GM12878 (cell line): ENCODE measurements around the gene TPGS2. TPM values are rescaled to one million over a fixed set of nuclear protein-coding genes. Genes with fewer than 3 reads are reported as not detected.

Source experiments
- ATAC-seq: fragments of 200-7000 bp; cut with Tn5 transposase; 3 replicates; pipeline ENCODE4 v1.9.1; 2020; ENCODE audit warnings: mild to moderate bottlenecking, moderate library complexity
- BruUV-seq: library from RNA; stranded (reverse); fragments of 400-500 nt; replicated peaks from 2 replicates; lab custom pipeline; 2021; lab: Mats Ljungman, UMichigan
- CTCF ChIA-PET: fragments of 300-600 bp; sonication (Branson Sonifier 250); formaldehyde crosslinking; extraction: SDS; loops from one replicate; lab custom pipeline; 2021; ENCODE audit warnings: inconsistent platforms; lab: Yijun Ruan, JAX
- POLR2A ChIA-PET: fragments of 350-600 bp; formaldehyde crosslinking; extraction: SDS; loops from one replicate; lab custom pipeline; 2021; ENCODE audit warnings: inconsistent platforms; lab: Charles Lee
- RAD21 ChIA-PET: fragments of 300-600 bp; sonication (Branson Sonifier 250); formaldehyde crosslinking; loops from one replicate; lab custom pipeline; 2023; ENCODE audit warnings: antibody characterized with exemption; ENCODE audit not compliant: unreplicated experiment; lab: Charles Lee
- SMC1A ChIA-PET: fragments of 300-600 bp; sonication (Branson Sonifier 250); formaldehyde crosslinking; loops from one replicate; lab custom pipeline; 2023; ENCODE audit not compliant: unreplicated experiment, uncharacterized antibody; lab: Charles Lee
- DNase-seq: peaks from one replicate; pipeline ENCODE4 v3.0.0-alpha.2; 2011; ENCODE audit warnings: low read depth, low spot score
- FAIRE-seq: peaks from 3 replicates; lab custom pipeline; 2011; peaks lifted over from hg19 to GRCh38; lab: Jason Lieb, UNC
- H2AFZ ChIP-seq: 2 replicates; pipeline ENCODE4 v1.6.0; 2011; ENCODE audit warnings: low read depth, low read length, control low read depth; ENCODE audit not compliant: control insufficient read depth
- H3K27ac ChIP-seq: 2 replicates; pipeline ENCODE4 v1.5.1; 2011; ENCODE audit warnings: control low read depth; ENCODE audit not compliant: control insufficient read depth, insufficient read depth
- H3K27me3 ChIP-seq, 2 experiments: replicated peaks in 1 of 2; 2 replicates each; pipeline versions ENCODE4 v1.6.0 to v1.6.1; 2011; ENCODE audit warnings: low read length in 1 of 2; ENCODE audit not compliant: control insufficient read depth in 2 of 2, insufficient read depth in 2 of 2
- H3K36me3 ChIP-seq, 2 experiments: 2 replicates each; pipeline ENCODE4 v1.5.1; 2011; ENCODE audit warnings: low read length in 1 of 2; ENCODE audit not compliant: control insufficient read depth in 2 of 2, insufficient read depth in 2 of 2
- H3K4me1 ChIP-seq: 2 replicates; pipeline ENCODE4 v1.6.1; 2011; ENCODE audit warnings: mild to moderate bottlenecking, low read length, moderate library complexity, mixed read lengths; ENCODE audit not compliant: control insufficient read depth, insufficient read depth
- H3K4me2 ChIP-seq: 2 replicates; pipeline ENCODE4 v1.6.0; 2011; ENCODE audit warnings: control low read depth; ENCODE audit not compliant: control insufficient read depth, insufficient read depth
- H3K4me3 ChIP-seq: fragments of 200-600 bp; sonication (generic); 2 replicates; pipeline ENCODE4 v1.5.1; 2016
- H3K79me2 ChIP-seq: 2 replicates; pipeline ENCODE4 v1.6.0; 2011; ENCODE audit warnings: low read length; ENCODE audit not compliant: control insufficient read depth, insufficient read depth
- H3K9ac ChIP-seq: 2 replicates; pipeline ENCODE4 v1.8.0; 2011; ENCODE audit warnings: low read length, control low read depth, mixed read lengths; ENCODE audit not compliant: control insufficient read depth, insufficient read depth
- H3K9me3 ChIP-seq: replicated peaks from 3 replicates; pipeline ENCODE4 v1.5.1; 2011; ENCODE audit warnings: mild to moderate bottlenecking, low read length; ENCODE audit not compliant: control insufficient read depth, insufficient read depth
- H4K20me1 ChIP-seq: 2 replicates; pipeline ENCODE4 v1.6.0; 2011; ENCODE audit not compliant: control insufficient read depth, insufficient read depth
- BCLAF1 ChIP-seq: fragments of 450-650 bp; IDR thresholded peaks from 2 replicates; pipeline ENCODE4 v1.6.1; 2017; ENCODE audit warnings: antibody characterized with exemption, mild to moderate bottlenecking, moderate library complexity
- BRCA1 ChIP-seq: IDR thresholded peaks from 2 replicates; pipeline ENCODE4 v1.6.1; 2011; ENCODE audit warnings: low read depth, low read length, improper control_type of control experiment
- CHD2 ChIP-seq: IDR thresholded peaks from 2 replicates; pipeline ENCODE4 v1.6.1; 2011; ENCODE audit warnings: low read depth, low read length, improper control_type of control experiment, borderline replicate concordance
- FOXK2 ChIP-seq: fragments of 450-650 bp; IDR thresholded peaks from 2 replicates; pipeline ENCODE4 v1.6.1; 2017; ENCODE audit warnings: mild to moderate bottlenecking, moderate library complexity
- GABPA ChIP-seq: IDR thresholded peaks from 2 replicates; pipeline ENCODE4 v1.6.1; 2014; ENCODE audit warnings: antibody characterized with exemption, low read depth, mild to moderate bottlenecking, inconsistent platforms
- KAT2A ChIP-seq: conservative IDR thresholded peaks from 2 replicates; pipeline ENCODE4 v1.6.1; 2011; ENCODE audit warnings: low read depth, low read length; ENCODE audit not compliant: control insufficient read depth
- NR2F1 ChIP-seq: fragments of 450-650 bp; conservative IDR thresholded peaks from 2 replicates; pipeline ENCODE4 v1.6.1; 2017; ENCODE audit warnings: mild to moderate bottlenecking
- POLR2AphosphoS2 ChIP-seq: IDR thresholded peaks from 2 replicates; pipeline ENCODE4 v1.6.1; 2011; ENCODE audit warnings: low read depth, mild to moderate bottlenecking, low read length, improper control_type of control experiment, moderate library complexity
- RAD21 ChIP-seq: IDR thresholded peaks from 2 replicates; pipeline ENCODE4 v1.6.1; 2011; ENCODE audit warnings: mild to moderate bottlenecking, low read depth, low read length, moderate library complexity; ENCODE audit not compliant: insufficient read depth
- RELA ChIP-seq: fragments of 450-650 bp; IDR thresholded peaks from 2 replicates; pipeline ENCODE4 v1.8.0; 2014; ENCODE audit warnings: borderline replicate concordance; ENCODE audit not compliant: partially characterized antibody
- REST ChIP-seq: IDR thresholded peaks from 2 replicates; pipeline ENCODE4 v1.6.1; 2012; ENCODE audit warnings: mild to moderate bottlenecking, low read depth, low read length
- STAT3 ChIP-seq: IDR thresholded peaks from 2 replicates; pipeline ENCODE4 v1.6.1; 2011; ENCODE audit warnings: low read depth, low read length, improper control_type of control experiment
- ZBED1 ChIP-seq: IDR thresholded peaks from 2 replicates; pipeline ENCODE4 v1.6.1; 2016; ENCODE audit warnings: borderline replicate concordance
- WGBS: methylation state at CpG from one replicate; pipeline ENCODE4 v1.1.6; 2016; ENCODE audit warnings: low lambda C conversion rate; ENCODE audit not compliant: insufficient replicate concordance, insufficient coverage; ENCODE audit errors: missing lambda C conversion rate; 5-methylcytosine and 5-hydroxymethylcytosine counted together
- in situ Hi-C: fragments of 300-500 bp; cut with MboI; formaldehyde crosslinking; loops from 9 replicates; pipeline ENCODE4 v1.14.3; 2018; ENCODE audit warnings: mixed read lengths
- intact Hi-C: fragments of 100-400 bp; cut with micrococcal nuclease; formaldehyde crosslinking; loops from one replicate; pipeline ENCODE4 v1.14.2; 2022; ENCODE audit not compliant: unreplicated experiment
- polyA plus RNA-seq, 11 experiments: library from polyadenylated mRNA; depleted of rRNA in 4 of 11; unstranded in 6 of 11; stranded (reverse) in 5 of 11; fragments of >200 nt; fragmentation: Nextera tagmentation in 4 of 11; fragmentation: Illumina TruSeq in 1 of 11; extraction: Ambion mirVana in 4 of 11; extraction: Trizol in 1 of 11; gene quantifications; 1 replicate in 1 of 11; 2 replicates in 10 of 11; pipeline versions ENCODE4 v1.2.1 to v1.2.3, GENCODE V29; 2011 to 2016; ENCODE audit warnings: inconsistent platforms in 2 of 11, missing spikeins in 2 of 11, low read depth in 1 of 11
- total RNA-seq, 4 experiments: library from RNA; depleted of rRNA in 3 of 4; stranded (reverse); fragments of >200 nt in 3 of 4; fragmentation: Illumina TruSeq in 1 of 4; extraction: Trizol in 1 of 4; gene quantifications; 2 replicates each; pipeline versions ENCODE4 v1.2.1 to v1.2.3, GENCODE V29; 2013 to 2021
- TF ChIP-seq, protein P1 (sequence below): fragments of 450-650 bp; IDR thresholded peaks from 2 replicates; pipeline ENCODE4 v1.6.1; 2018; ENCODE audit warnings: mild to moderate bottlenecking, low read depth, moderate library complexity; ENCODE audit not compliant: partially characterized antibody

The TPGS2 gene
- total and polyA plus RNA-seq, 10 of the 15 experiments (the other 5 are each of a cell fraction or from before 2014, with no cell fraction given), result 39.8 to 181 (median 88.9) TPM

DNA sequence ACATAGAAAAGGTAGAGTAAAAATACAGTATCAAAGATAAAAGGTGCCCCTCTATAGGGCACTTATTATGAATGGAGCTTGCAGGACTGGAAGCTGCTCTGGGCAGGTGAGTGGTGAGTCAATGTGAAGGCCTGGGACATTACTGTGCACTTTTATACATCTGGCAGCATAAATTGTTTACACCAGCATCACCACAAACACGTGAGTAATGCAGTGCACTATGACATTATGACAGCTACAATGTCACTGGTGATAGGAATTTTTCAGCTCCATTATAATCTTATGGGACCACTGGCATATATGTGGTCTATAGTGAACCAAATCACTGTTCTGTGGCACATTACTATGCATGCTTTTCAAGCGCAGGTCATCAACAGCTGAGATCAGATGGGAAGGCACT, 48.1 kb downstream of the TPGS2 start:
- DNase-seq, result no peak
- Histone ChIP-seq H4K20me1 (no peaks in the 10 kb centered on the region), H3K36me3 (no peaks in the 10 kb centered on the region; a peak in 1 of 4 replicates), H3K27me3 (no peaks in the 10 kb centered on the region), H2AFZ (no peak overlapping the region), H3K9me3 (no peaks in the 10 kb centered on the region), H3K9ac (no peak overlapping the region), H3K4me3 (no peak overlapping the region), H3K27ac (no peak overlapping the region), H3K79me2 (no peaks in the 10 kb centered on the region), H3K4me2 (no peak overlapping the region), H3K4me1 (no peaks in the 10 kb centered on the region)
- SMC1A ChIA-PET, result interaction anchor here (0.8 kb wide), 1 partner anchor 93 kb away, joined by 3 read pairs; no protein-coding TSS in a partner anchor
- WGBS, result 95% methylated on average over 2 of the region's 2 CpGs
- ATAC-seq, result no peak
- intact Hi-C loops, result no loop called here
- BruUV-seq, result no TSS peak
- no peak for TF ChIP-seq RELA
- TF ChIP-seq ZBED1, result no peak
- no peak for TF ChIP-seq POLR2AphosphoS2
- TF ChIP-seq RAD21, result no peak
- no peak for TF ChIP-seq GABPA
- no peak for TF ChIP-seq FOXK2
- TF ChIP-seq, protein P1, sequence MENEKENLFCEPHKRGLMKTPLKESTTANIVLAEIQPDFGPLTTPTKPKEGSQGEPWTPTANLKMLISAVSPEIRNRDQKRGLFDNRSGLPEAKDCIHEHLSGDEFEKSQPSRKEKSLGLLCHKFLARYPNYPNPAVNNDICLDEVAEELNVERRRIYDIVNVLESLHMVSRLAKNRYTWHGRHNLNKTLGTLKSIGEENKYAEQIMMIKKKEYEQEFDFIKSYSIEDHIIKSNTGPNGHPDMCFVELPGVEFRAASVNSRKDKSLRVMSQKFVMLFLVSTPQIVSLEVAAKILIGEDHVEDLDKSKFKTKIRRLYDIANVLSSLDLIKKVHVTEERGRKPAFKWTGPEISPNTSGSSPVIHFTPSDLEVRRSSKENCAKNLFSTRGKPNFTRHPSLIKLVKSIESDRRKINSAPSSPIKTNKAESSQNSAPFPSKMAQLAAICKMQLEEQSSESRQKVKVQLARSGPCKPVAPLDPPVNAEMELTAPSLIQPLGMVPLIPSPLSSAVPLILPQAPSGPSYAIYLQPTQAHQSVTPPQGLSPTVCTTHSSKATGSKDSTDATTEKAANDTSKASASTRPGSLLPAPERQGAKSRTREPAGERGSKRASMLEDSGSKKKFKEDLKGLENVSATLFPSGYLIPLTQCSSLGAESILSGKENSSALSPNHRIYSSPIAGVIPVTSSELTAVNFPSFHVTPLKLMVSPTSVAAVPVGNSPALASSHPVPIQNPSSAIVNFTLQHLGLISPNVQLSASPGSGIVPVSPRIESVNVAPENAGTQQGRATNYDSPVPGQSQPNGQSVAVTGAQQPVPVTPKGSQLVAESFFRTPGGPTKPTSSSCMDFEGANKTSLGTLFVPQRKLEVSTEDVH, result no peak
- TF ChIP-seq BRCA1, result no peak
- no peak for TF ChIP-seq STAT3
- no peak for TF ChIP-seq NR2F1
- TF ChIP-seq CHD2, result no peak
- TF ChIP-seq BCLAF1, result no peak
- no peak for TF ChIP-seq REST
- no peak for TF ChIP-seq KAT2A
- CTCF ChIA-PET, result no interaction called here
- RAD21 ChIA-PET, result no interaction called here
- FAIRE-seq, result no peak
- in situ Hi-C loops, result no loop called here
- POLR2A ChIA-PET, result interaction anchor here (0.6 kb wide), 1 partner anchor 784 kb away, joined by 4 read pairs; no protein-coding TSS in a partner anchor
